Measurements from ENCODE around the gene GP1BA.
A peak's percentile ranks its signal among the peaks of the same experiment; 100 is the strongest.

GP1BA gene

GRCh38 chr17:4978726-4979125, 46.6 kb downstream of the GP1BA start:
- no peak for DNase-seq

GRCh38 chr17:4980644-4981216, 48.7 kb downstream of the GP1BA start:
- DNase-seq: peak in 2 of 5 donors; percentile 46 to 69

- no peak for DNase-seq
Observed at GRCh38 chr17:4982305-4982704, 50.2 kb downstream of the GP1BA start.
